ENCODE data around the gene CHRNA4. TPM values are rescaled to one million over a fixed set of nuclear protein-coding genes. Genes with fewer than 3 reads are reported as not detected.

CHRNA4 gene
- total RNA-seq, 4 donors from 2014 or later = not detected

DNA sequence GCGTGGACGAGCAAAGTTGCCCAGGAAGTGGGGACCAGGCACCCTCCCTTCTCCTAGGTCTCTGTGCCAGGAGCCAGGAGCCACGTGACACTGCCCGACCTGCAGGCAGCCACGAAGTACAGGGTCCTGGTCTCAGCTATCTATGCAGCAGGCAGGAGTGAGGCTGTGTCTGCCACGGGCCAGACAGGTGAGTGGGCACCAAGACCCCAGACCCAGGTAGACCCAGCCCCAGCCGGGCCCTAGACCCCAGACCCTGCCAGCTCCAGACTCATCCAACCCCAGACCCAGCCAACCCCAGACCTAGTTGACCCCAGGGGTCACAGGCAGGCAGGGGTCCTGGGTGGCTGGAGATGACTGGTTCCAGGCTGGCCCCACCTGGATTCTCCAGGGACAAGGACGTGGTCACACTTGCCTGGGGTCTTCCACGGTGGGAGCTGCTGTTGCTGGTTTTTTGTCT is 47.1 kb downstream of the CHRNA4 start:
- Histone ChIP-seq H3K27me3 (no peaks in the 10 kb centered on the region), H3K27ac (no peak overlapping the region), H3K4me1 (no peaks in the 10 kb centered on the region), H3K4me3 (no peak overlapping the region), H3K9me3 (no peaks in the 10 kb centered on the region), H3K36me3 (no peaks in the 10 kb centered on the region)
- DNase-seq = no peak
- no peak for TF ChIP-seq POLR2A (IDR thresholded peaks at IDR 0.05)
- TF ChIP-seq, protein P1, sequence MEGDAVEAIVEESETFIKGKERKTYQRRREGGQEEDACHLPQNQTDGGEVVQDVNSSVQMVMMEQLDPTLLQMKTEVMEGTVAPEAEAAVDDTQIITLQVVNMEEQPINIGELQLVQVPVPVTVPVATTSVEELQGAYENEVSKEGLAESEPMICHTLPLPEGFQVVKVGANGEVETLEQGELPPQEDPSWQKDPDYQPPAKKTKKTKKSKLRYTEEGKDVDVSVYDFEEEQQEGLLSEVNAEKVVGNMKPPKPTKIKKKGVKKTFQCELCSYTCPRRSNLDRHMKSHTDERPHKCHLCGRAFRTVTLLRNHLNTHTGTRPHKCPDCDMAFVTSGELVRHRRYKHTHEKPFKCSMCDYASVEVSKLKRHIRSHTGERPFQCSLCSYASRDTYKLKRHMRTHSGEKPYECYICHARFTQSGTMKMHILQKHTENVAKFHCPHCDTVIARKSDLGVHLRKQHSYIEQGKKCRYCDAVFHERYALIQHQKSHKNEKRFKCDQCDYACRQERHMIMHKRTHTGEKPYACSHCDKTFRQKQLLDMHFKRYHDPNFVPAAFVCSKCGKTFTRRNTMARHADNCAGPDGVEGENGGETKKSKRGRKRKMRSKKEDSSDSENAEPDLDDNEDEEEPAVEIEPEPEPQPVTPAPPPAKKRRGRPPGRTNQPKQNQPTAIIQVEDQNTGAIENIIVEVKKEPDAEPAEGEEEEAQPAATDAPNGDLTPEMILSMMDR (IDR thresholded peaks at IDR 0.05) = no peak

GRCh38 chr20:63313349-63314014 is 47.7 kb downstream of the CHRNA4 start:
- no peaks in the 10 kb centered on the region for H3K27me3 ChIP-seq
- no peak overlapping the region for H3K4me3 ChIP-seq

DNA sequence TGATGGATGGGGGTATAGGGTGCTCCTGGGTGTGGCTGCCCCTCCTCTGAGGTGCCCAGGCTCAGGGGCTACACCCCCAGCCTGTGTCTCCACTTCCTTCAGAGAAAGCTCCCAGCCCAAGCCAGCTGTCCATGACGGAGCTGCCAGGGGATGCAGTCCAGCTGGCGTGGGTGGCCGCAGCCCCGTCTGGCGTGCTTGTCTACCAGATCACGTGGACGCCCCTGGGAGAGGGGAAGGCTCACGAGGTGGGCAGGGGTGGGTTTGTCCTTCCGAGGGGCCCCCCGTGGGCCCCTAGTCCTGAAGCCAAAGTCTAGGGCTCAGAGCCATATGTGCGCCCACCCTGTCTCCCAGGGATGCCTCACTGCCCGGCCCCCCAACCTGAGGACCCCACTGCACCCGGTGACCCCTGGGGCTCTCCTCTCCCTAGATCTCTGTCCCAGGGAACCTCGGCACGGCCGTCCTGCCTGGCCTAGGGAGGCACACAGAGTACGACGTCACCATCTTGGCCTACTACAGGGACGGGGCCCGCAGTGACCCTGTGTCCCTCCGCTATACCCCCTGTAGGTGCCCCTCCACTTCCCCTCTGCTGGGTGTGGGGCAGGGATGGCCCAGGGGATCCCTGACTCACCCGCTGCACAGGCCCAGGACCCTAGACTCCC is 48.3 kb downstream of the CHRNA4 start:
- no peak overlapping the region for H3K4me3 ChIP-seq
- no peak for DNase-seq
- no peaks in the 10 kb centered on the region for H3K36me3 ChIP-seq
- no peak overlapping the region for H3K27ac ChIP-seq
- no peaks in the 10 kb centered on the region for H3K9me3 ChIP-seq
- H3K27me3 ChIP-seq = no peaks in the 10 kb centered on the region
- no peak for TF ChIP-seq POLR2A (IDR thresholded peaks at IDR 0.05)
- TF ChIP-seq, protein P1 (IDR thresholded peaks at IDR 0.05) = no peak
- no peaks in the 10 kb centered on the region for H3K4me1 ChIP-seq

More at GRCh38 chr20:63313349-63314014, 47.7 kb downstream of the CHRNA4 start:
- Histone ChIP-seq H3K36me3 (no peaks in the 10 kb centered on the region), H3K4me1 (no peaks in the 10 kb centered on the region), H3K27ac (no peak overlapping the region), H3K9me3 (no peaks in the 10 kb centered on the region)
- no peak for TF ChIP-seq POLR2A (IDR thresholded peaks at IDR 0.05)
- TF ChIP-seq, protein P1 (IDR thresholded peaks at IDR 0.05) = no peak
- no peak for DNase-seq

DNA sequence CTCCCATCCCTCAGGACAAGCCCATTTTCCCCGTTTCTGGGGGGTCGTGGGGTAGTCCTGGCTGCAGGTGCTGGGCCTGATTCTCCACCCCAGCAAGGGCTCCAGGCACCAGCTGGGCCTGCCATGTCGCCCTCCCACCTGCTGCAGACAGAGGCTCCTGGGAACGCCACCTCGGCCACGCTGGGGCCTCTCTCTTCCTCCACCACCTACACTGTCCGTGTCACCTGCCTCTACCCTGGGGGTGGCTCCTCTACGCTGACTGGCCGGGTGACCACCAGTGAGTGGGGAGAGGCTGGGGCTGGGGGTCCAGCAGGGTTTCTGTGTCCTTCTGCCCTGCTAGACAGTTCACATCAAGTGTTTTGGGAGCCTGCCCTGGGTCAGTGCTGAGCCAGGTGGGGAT is 48.9 kb downstream of the CHRNA4 start:
- DNase-seq = no peak
- no peak overlapping the region for H3K27ac ChIP-seq
- H3K4me3 ChIP-seq = no peak overlapping the region
- no peaks in the 10 kb centered on the region for H3K4me1 ChIP-seq
- H3K36me3 ChIP-seq = no peaks in the 10 kb centered on the region
- H3K9me3 ChIP-seq = no peaks in the 10 kb centered on the region
- H3K27me3 ChIP-seq = no peaks in the 10 kb centered on the region
- TF ChIP-seq, protein P1 (IDR thresholded peaks at IDR 0.05) = no peak
- TF ChIP-seq POLR2A (IDR thresholded peaks at IDR 0.05) = no peak

DNA sequence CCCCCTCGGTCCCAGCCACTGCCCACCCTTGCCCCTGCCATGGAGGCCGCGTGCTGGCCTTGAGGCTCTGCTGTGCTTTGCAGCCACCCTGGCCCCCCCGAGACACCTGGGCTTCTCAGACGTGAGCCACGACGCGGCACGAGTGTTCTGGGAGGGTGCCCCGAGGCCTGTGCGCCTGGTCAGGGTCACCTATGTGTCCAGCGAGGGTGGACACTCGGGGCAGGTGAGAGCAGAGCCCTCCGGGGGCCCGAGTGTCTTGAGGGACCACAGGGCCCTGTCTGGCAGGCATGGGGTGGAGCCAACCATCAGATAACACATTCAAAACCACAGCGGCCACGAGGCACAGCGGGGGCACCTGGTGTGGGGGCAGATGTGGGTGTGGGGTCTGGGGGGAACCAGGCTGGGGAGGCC is 49.3 kb downstream of the CHRNA4 start:
- no peaks in the 10 kb centered on the region for H3K4me1 ChIP-seq
- H3K4me3 ChIP-seq = no peak overlapping the region
- no peaks in the 10 kb centered on the region for H3K27me3 ChIP-seq
- TF ChIP-seq, protein P1 (IDR thresholded peaks at IDR 0.05) = no peak
- TF ChIP-seq POLR2A (IDR thresholded peaks at IDR 0.05) = no peak
- no peaks in the 10 kb centered on the region for H3K36me3 ChIP-seq
- H3K9me3 ChIP-seq = no peaks in the 10 kb centered on the region
- H3K27ac ChIP-seq = no peak overlapping the region
- DNase-seq = no peak
